GM13976 (cell line): Measurements from ENCODE around the gene TNFRSF13B.

Experiments
- DNase-seq: peaks from one replicate; pipeline ENCODE4 v3.0.0; 2012; ENCODE audit warnings: low spot score
- CTCF ChIP-seq: IDR thresholded peaks from 2 replicates; pipeline ENCODE4 v1.5.1; 2012; ENCODE audit warnings: borderline replicate concordance, mild to moderate bottlenecking; ENCODE audit not compliant: insufficient read depth; ENCODE audit errors: extremely low read depth, missing control alignments, control extremely low read depth
- in situ Hi-C: fragments of 300-500 bp; cut with MboI; formaldehyde crosslinking; loops from one replicate; pipeline ENCODE4 v1.12.0; 2022; ENCODE audit warnings: low sequenced_read_pairs, mixed read lengths, inconsistent platforms; ENCODE audit not compliant: unreplicated experiment

The TNFRSF13B gene

GRCh38 chr17:16928406-16929034 lies 43.4 kb downstream of the TNFRSF13B start:
- DNase-seq, result no peak
- TF ChIP-seq CTCF, result no peak
- in situ Hi-C loops, result no loop called here

- in situ Hi-C loops, result no loop called here
- no peak for DNase-seq
- TF ChIP-seq CTCF, result no peak
Observed at GRCh38 chr17:16927641-16928321, 44.1 kb downstream of the TNFRSF13B start.

GRCh38 chr17:16926571-16927451 lies 45.1 kb downstream of the TNFRSF13B start:
- in situ Hi-C loops, result no loop called here
- no peak for DNase-seq
- no peak for TF ChIP-seq CTCF

- TF ChIP-seq CTCF, result no peak
- DNase-seq, result no peak
- in situ Hi-C loops, result no loop called here
Observed at GRCh38 chr17:16926061-16926511, 45.8 kb downstream of the TNFRSF13B start.

- no peak for TF ChIP-seq CTCF
- DNase-seq, result no peak
- in situ Hi-C loops, result no loop called here
Observed at GRCh38 chr17:16925461-16926060, 46.4 kb downstream of the TNFRSF13B start.
